ENCODE results near the gene AFF2.

The AFF2 gene

DNA sequence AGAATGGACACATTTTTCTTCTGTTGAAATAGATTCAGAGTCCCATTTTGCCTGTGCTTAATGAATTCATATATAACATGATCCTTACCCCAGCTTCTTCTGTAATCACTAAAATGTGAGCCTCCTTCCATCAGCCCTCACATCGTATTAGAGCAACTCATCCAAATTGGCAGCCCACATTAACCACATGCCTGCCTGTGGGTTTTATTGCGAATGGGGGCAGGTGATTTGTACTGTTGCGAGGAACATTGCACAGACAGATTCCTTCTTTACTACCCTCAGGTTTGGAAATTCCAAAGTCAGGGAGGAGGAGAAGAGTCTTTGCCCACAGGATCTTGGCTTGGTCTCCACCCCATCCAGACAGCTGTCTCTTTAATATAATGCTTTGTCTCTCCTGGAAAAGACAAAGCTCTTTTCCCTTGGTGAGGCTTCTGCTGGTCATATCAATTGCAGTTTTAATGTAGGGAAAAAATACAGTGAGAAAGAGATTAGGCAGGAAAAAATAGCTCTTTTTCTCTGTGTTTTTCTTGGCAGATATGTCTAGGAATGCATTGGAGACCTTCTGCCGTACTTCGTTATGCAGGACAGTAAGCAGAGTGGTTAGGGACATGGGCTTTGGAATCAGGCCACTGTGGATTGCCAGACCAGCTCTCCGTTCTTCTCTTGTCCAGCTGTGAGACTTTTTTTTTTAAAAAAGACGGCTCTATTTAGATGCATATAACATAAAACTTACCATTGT, 371.2 kb downstream of the AFF2 start:
- Histone ChIP-seq H3K27ac (no peak overlapping the region), H3K27me3 (no peaks in the 10 kb centered on the region), H3K4me3 (ENCODE audit: low read depth in 1 of 2, low read length in 1 of 2) (no peak overlapping the region), H3K36me3 (no peaks in the 10 kb centered on the region), H3K9me3 (no peaks in the 10 kb centered on the region), H3K4me1 (ENCODE audit: control insufficient read depth in 1 of 2, insufficient read depth in 1 of 2, low read depth in 1 of 2, low read length in 1 of 2) (no peaks in the 10 kb centered on the region)
- TF ChIP-seq, protein P1, sequence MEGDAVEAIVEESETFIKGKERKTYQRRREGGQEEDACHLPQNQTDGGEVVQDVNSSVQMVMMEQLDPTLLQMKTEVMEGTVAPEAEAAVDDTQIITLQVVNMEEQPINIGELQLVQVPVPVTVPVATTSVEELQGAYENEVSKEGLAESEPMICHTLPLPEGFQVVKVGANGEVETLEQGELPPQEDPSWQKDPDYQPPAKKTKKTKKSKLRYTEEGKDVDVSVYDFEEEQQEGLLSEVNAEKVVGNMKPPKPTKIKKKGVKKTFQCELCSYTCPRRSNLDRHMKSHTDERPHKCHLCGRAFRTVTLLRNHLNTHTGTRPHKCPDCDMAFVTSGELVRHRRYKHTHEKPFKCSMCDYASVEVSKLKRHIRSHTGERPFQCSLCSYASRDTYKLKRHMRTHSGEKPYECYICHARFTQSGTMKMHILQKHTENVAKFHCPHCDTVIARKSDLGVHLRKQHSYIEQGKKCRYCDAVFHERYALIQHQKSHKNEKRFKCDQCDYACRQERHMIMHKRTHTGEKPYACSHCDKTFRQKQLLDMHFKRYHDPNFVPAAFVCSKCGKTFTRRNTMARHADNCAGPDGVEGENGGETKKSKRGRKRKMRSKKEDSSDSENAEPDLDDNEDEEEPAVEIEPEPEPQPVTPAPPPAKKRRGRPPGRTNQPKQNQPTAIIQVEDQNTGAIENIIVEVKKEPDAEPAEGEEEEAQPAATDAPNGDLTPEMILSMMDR (IDR thresholded peaks at IDR 0.05), result no peak

DNA sequence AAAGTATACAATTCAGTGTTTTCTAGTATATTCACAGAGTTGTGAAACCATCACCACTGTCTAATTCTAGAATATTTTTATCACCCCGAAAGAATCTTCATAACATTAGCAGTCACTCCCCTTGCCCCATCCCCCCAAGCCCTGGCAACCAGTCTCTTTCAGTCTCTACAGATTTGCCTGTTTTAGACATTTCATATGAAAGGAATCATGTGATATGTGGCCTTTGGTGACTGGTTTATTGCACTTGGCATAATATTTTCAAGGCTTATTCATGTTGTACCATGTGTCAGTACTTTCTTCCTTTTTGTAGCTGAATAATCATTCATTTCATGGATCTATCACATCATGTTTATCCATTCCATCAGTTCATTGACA, 371.7 kb downstream of the AFF2 start:
- Histone ChIP-seq H3K4me3 (ENCODE audit: low read depth in 1 of 2, low read length in 1 of 2) (no peak overlapping the region), H3K27ac (no peak overlapping the region)
- TF ChIP-seq, protein P1 (IDR thresholded peaks at IDR 0.05), result no peak

DNA sequence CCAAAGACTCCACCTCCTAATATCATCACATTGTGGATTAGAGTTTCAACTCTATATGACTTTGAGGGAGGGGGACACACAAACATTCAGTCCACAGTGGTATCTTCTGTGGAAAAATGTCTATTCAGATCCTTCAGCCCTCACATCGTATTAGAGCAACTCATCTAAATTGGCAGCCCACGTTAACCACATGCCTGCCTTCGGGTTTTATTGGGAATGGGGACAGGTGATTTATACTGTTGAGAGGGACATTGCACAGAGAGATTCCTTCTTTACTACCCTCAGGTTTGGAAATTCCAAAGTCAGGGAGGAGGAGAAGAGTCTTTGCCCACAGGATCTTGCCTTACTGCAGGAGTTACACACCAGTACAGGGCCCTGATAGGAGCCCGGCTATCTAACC, 372.5 kb downstream of the AFF2 start:
- TF ChIP-seq, protein P1 (IDR thresholded peaks at IDR 0.05), result no peak
- no peaks in the 10 kb centered on the region for H3K27me3 ChIP-seq
- H3K27ac ChIP-seq, result no peak overlapping the region
- H3K4me1 ChIP-seq (ENCODE audit: control insufficient read depth in 1 of 2, insufficient read depth in 1 of 2, low read depth in 1 of 2, low read length in 1 of 2), result no peaks in the 10 kb centered on the region
- H3K36me3 ChIP-seq, result no peaks in the 10 kb centered on the region
- no peaks in the 10 kb centered on the region for H3K9me3 ChIP-seq
- H3K4me3 ChIP-seq (ENCODE audit: low read depth in 1 of 2, low read length in 1 of 2), result no peak overlapping the region

More for the DNA sequence above, 371.7 kb downstream of the AFF2 start:
- no peaks in the 10 kb centered on the region for H3K36me3 ChIP-seq
- no peaks in the 10 kb centered on the region for H3K9me3 ChIP-seq
- no peaks in the 10 kb centered on the region for H3K4me1 ChIP-seq (ENCODE audit: control insufficient read depth in 1 of 2, insufficient read depth in 1 of 2, low read depth in 1 of 2, low read length in 1 of 2)
- no peaks in the 10 kb centered on the region for H3K27me3 ChIP-seq

DNA sequence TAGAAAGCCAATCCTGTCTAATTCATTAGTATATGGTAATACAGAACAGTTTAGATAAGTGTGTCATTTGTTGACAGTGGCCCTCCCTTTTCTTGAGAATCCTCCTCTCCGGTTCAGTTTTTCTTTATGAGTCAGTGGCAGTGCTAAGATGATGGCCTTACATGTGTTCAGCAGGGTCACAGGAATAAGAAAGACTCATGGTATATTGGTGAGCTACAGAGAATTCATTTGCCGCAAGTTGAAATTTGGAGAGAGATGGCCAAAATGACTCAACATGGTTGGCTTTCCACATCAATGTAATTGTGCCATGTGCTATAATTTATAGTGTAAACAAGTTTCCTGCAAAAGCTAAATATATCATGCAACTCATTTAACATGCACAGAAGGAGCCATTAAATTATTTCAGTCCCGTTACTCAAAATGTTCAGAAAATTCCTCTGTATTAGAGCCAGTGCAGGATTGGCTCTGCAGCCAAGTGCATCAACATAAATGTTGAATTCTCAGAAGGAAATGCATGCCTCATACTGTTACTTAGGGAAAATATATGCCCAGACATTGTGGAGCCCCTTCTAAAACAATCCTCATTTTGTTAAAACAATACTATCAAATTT, 374.3 kb downstream of the AFF2 start:
- TF ChIP-seq, protein P1 (IDR thresholded peaks at IDR 0.05), result no peak
- no peak overlapping the region for H3K27ac ChIP-seq

DNA sequence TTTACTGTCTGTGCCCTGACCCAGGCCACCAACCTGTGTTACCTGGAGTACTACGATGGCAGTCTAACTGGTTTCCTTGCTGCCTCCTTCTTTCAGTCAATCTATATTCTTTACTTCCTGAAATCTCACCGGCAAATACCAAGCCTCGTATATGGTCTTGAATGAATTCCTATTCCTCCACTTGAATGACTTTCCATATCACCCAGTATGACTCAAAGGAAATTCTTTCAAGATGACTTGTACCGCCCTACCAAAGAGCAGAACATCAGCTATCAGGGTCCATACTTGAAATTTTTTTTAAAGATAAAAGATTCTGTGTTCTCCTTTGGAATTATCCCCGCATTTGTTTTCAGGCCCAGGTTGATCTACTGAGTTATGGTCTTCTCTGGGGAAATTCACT, 378.0 kb downstream of the AFF2 start:
- TF ChIP-seq, protein P1 (IDR thresholded peaks at IDR 0.05), result no peak
- Histone ChIP-seq H3K4me1 (ENCODE audit: control insufficient read depth in 1 of 2, insufficient read depth in 1 of 2, low read depth in 1 of 2, low read length in 1 of 2) (no peaks in the 10 kb centered on the region), H3K27ac (no peak overlapping the region), H3K4me3 (ENCODE audit: low read depth in 1 of 2, low read length in 1 of 2) (no peak overlapping the region), H3K27me3 (no peaks in the 10 kb centered on the region), H3K9me3 (no peaks in the 10 kb centered on the region), H3K36me3 (no peaks in the 10 kb centered on the region)

More for the DNA sequence above, 374.3 kb downstream of the AFF2 start:
- H3K36me3 ChIP-seq, result no peaks in the 10 kb centered on the region
- H3K27me3 ChIP-seq, result no peaks in the 10 kb centered on the region
- H3K9me3 ChIP-seq, result no peaks in the 10 kb centered on the region
- H3K4me3 ChIP-seq (ENCODE audit: low read depth in 1 of 2, low read length in 1 of 2), result no peak overlapping the region
- no peaks in the 10 kb centered on the region for H3K4me1 ChIP-seq (ENCODE audit: control insufficient read depth in 1 of 2, insufficient read depth in 1 of 2, low read depth in 1 of 2, low read length in 1 of 2)
